IMR-90 (cell line): Measurements from ENCODE around the gene MAGEF1. TPM values are rescaled to one million over a fixed set of nuclear protein-coding genes. Genes with fewer than 3 reads are reported as not detected.

Source experiments
- ATAC-seq: fragments of 200-7000 bp; cut with Tn5 transposase; 2 replicates; pipeline ENCODE4 v1.9.1; 2020; ENCODE audit warnings: low read depth, mild to moderate bottlenecking, moderate library complexity
- BruUV-seq: library from RNA; stranded (reverse); fragments of 400-500 nt; replicated peaks from 2 replicates; lab custom pipeline; 2021; lab: Mats Ljungman, UMichigan
- CTCF ChIA-PET: fragments of 300-600 bp; formaldehyde crosslinking; extraction: SDS; loops from one replicate; lab custom pipeline; 2021; ENCODE audit warnings: antibody characterized with exemption; lab: Yijun Ruan, JAX
- POLR2A ChIA-PET: fragments of 300-600 bp; sonication (Branson Sonifier 250); formaldehyde crosslinking; loops from one replicate; lab custom pipeline; 2022; ENCODE audit warnings: antibody characterized with exemption; ENCODE audit not compliant: unreplicated experiment; lab: Charles Lee
- DNase-seq: peaks from one replicate; pipeline ENCODE4 v3.0.0; 2013
- H2AFZ ChIP-seq: replicated peaks from 2 replicates; pipeline ENCODE3; 2013; ENCODE audit warnings: low read length, mild to moderate bottlenecking; ENCODE audit not compliant: poor library complexity
- H2AK5ac ChIP-seq: 2 replicates; pipeline ENCODE4 v1.6.1; 2013; ENCODE audit warnings: low read depth, low read length, inconsistent platforms
- H2AK9ac ChIP-seq: replicated peaks from 2 replicates; pipeline ENCODE3; 2013; ENCODE audit warnings: mild to moderate bottlenecking, low read depth, low read length, moderate library complexity; ENCODE audit not compliant: poor library complexity
- H2BK120ac ChIP-seq: 2 replicates; pipeline ENCODE4 v1.6.1; 2013; ENCODE audit warnings: low read depth, low read length, inconsistent platforms
- H2BK15ac ChIP-seq: 3 replicates; pipeline ENCODE4 v1.6.1; 2013; ENCODE audit warnings: low read depth, low read length, inconsistent platforms
- H2BK20ac ChIP-seq: 2 replicates; pipeline ENCODE4 v1.6.1; 2013; ENCODE audit warnings: low read depth, mild to moderate bottlenecking, inconsistent platforms, low read length, moderate library complexity
- H2BK5ac ChIP-seq: 2 replicates; pipeline ENCODE4 v1.6.1; 2013; ENCODE audit warnings: mild to moderate bottlenecking, low read depth, low read length, inconsistent platforms; ENCODE audit not compliant: poor library complexity, severe bottlenecking
- H3K14ac ChIP-seq: replicated peaks from 2 replicates; pipeline ENCODE4 v1.6.1; 2013; ENCODE audit warnings: low read depth, low read length, inconsistent platforms
- H3K18ac ChIP-seq: 2 replicates; pipeline ENCODE4 v1.6.1; 2013; ENCODE audit warnings: low read depth, low read length, control low read depth
- H3K23ac ChIP-seq: 2 replicates; pipeline ENCODE4 v1.6.1; 2013; ENCODE audit warnings: low read depth, low read length, inconsistent platforms
- H3K27ac ChIP-seq: 2 replicates; pipeline ENCODE4 v1.5.1; 2013; ENCODE audit warnings: mild to moderate bottlenecking, control low read depth, low read length; ENCODE audit not compliant: insufficient read depth
- H3K27me3 ChIP-seq: 2 replicates; pipeline ENCODE4 v1.6.1; 2013; ENCODE audit warnings: low read length; ENCODE audit not compliant: control insufficient read depth, insufficient read depth
- H3K36me3 ChIP-seq: 2 replicates; pipeline ENCODE4 v1.6.1; 2013; ENCODE audit warnings: low read length, mixed read lengths; ENCODE audit not compliant: control insufficient read depth, insufficient read depth
- H3K4ac ChIP-seq: 2 replicates; pipeline ENCODE4 v1.6.1; 2013; ENCODE audit warnings: low read depth, low read length, inconsistent platforms
- H3K4me1 ChIP-seq: 2 replicates; pipeline ENCODE4 v1.6.1; 2013; ENCODE audit warnings: low read length, mixed read lengths; ENCODE audit not compliant: control insufficient read depth, insufficient read depth
- H3K4me2 ChIP-seq: 2 replicates; pipeline ENCODE4 v1.6.1; 2013; ENCODE audit warnings: low read depth, mild to moderate bottlenecking, control low read depth, low read length, moderate library complexity
- H3K4me3 ChIP-seq: 2 replicates; pipeline ENCODE4 v1.5.1; 2013; ENCODE audit warnings: low read depth, mild to moderate bottlenecking, control low read depth, low read length, moderate library complexity; ENCODE audit not compliant: insufficient read depth
- H3K56ac ChIP-seq: 2 replicates; pipeline ENCODE4 v1.6.1; 2013; ENCODE audit warnings: low read length, inconsistent platforms; ENCODE audit not compliant: insufficient read depth; ENCODE audit errors: extremely low read depth
- H3K79me1 ChIP-seq, 2 experiments: 2 replicates each; pipeline ENCODE4 v1.6.1; 2013; ENCODE audit warnings: low read length in 2 of 2, inconsistent platforms in 1 of 2, low read depth in 1 of 2
- H3K9ac ChIP-seq: 2 replicates; pipeline ENCODE4 v1.6.1; 2013; ENCODE audit warnings: low read depth, low read length, control low read depth
- H3K9me1 ChIP-seq: 2 replicates; pipeline ENCODE4 v1.6.1; 2013; ENCODE audit warnings: low read length, inconsistent platforms; ENCODE audit not compliant: insufficient read depth
- H3K9me3 ChIP-seq: 2 replicates; pipeline ENCODE4 v1.6.1; 2013; ENCODE audit warnings: low read length; ENCODE audit not compliant: control insufficient read depth, insufficient read depth
- H4K20me1 ChIP-seq: 2 replicates; pipeline ENCODE4 v1.6.1; 2013; ENCODE audit warnings: low read length, inconsistent platforms; ENCODE audit not compliant: insufficient read depth
- H4K5ac ChIP-seq: 2 replicates; pipeline ENCODE4 v1.6.1; 2013; ENCODE audit warnings: mild to moderate bottlenecking, low read depth, low read length, control low read depth
- H4K8ac ChIP-seq, 2 experiments: 2 replicates each; pipeline ENCODE4 v1.6.1; 2013; ENCODE audit warnings: low read depth in 2 of 2, low read length in 2 of 2, control low read depth in 1 of 2, inconsistent platforms in 1 of 2
- H4K91ac ChIP-seq: 2 replicates; pipeline ENCODE4 v1.6.1; 2013; ENCODE audit warnings: low read depth, low read length, inconsistent platforms; ENCODE audit not compliant: insufficient read depth
- FOS ChIP-seq: fragments of 150-350 bp; IDR thresholded peaks from 2 replicates; pipeline ENCODE4 v1.6.1; 2016; ENCODE audit warnings: low read depth, low read length
- WGBS, 2 experiments: methylation state at CpG; one replicate each; pipeline versions ENCODE4 v1.1.5 to v1.1.7; 2013; ENCODE audit warnings: missing lambda C conversion rate in 2 of 2; ENCODE audit not compliant: insufficient read length in 1 of 2; ENCODE audit errors: extremely low coverage in 2 of 2; 5-methylcytosine and 5-hydroxymethylcytosine counted together
- dilution Hi-C: fragments of 300-500 bp; cut with HindIII; formaldehyde crosslinking; loops from one replicate; pipeline ENCODE4 v1.14.3; 2018; ENCODE audit warnings: low sequenced_read_pairs; ENCODE audit not compliant: unreplicated experiment
- in situ Hi-C: fragments of 300-500 bp; cut with MboI; formaldehyde crosslinking; loops from 3 replicates; pipeline ENCODE4 v1.14.3; 2019; ENCODE audit warnings: low sequenced_read_pairs, inconsistent platforms, mixed read lengths
- intact Hi-C: fragments of 100-400 bp; cut with micrococcal nuclease; formaldehyde crosslinking; loops from 2 replicates; pipeline ENCODE4 v1.10.0; 2022
- polyA plus RNA-seq, 3 experiments: library from polyadenylated mRNA; depleted of rRNA; stranded (reverse); fragments of >200 nt; gene quantifications; 2 replicates each; pipeline ENCODE4 v1.2.3, GENCODE V29; 2012; ENCODE audit warnings: low replicate concordance in 1 of 3
- total RNA-seq: library from RNA; depleted of rRNA; stranded (reverse); fragments of >200 nt; gene quantifications from 2 replicates; pipeline ENCODE4 v1.2.3, GENCODE V29; 2012

Gene MAGEF1
- total and polyA plus RNA-seq, 2 of the 4 experiments (the other 2 are of a cell fraction): 10.6 to 19.4 TPM

DNA sequence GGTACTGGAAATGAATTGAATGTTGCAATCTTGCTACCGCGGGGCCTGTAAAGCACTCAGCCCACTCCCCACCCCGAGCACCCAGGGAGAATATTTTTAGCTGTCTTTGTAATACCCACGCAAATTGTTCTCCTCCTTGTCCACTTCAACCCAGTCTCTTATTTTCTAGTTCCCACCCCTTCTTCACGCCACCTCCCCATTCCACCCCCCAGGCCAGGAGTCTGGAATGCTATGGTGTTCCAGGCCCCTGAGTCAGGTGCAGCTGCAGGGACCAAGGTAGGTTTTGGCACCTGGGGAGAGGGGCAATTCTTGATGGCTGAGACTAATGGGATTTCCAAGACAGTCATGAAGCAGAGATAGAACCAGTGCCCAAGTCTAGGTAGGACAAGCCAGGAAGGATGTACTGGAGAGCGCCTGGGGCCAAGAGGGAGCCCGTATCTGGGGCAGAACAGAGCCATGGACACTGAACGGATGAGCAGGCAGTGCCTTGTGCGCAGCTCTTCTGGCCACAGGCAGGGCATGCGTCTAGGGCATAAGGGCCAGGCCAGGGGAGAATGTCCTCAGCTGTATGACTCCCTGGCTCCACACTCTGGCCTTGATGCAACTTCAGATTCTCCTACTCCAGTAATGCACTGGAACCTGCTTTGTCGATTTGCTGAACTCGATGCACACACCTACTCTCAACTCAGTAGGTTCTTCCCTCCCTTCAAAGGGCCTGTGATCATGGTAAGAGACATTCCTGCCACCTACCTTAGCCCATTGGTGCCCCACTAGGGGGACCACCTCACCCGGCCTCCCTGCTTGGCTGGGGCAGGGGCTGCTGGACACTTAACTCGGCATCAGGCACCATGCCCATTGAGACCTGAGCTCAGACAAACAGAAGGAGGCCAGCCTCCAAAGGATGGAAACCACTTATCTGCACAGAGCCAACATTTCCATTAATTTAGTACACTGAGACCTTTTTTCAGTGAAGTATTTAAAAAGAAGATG, 34.6 kb upstream of the MAGEF1 start:
- intact Hi-C loops: no loop called here
- Histone ChIP-seq H3K27ac (no peak overlapping the region), H4K8ac (no peak overlapping the region), H3K79me1 (no peaks in the 10 kb centered on the region), H3K18ac (no peak overlapping the region), H2AFZ (no peak overlapping the region), H3K9ac (no peak overlapping the region), H3K23ac (no peak overlapping the region), H2AK5ac (no peak overlapping the region), H3K4me1 (peaks cover 4% of the 10 kb centered on the region; the same call in 1 of the 2 replicates), H2BK20ac (no peak overlapping the region), H3K4me2 (no peak overlapping the region), H3K9me3 (no peaks in the 10 kb centered on the region), H3K36me3 (no peaks in the 10 kb centered on the region), H2BK120ac (no peak overlapping the region), H3K9me1 (no peaks in the 10 kb centered on the region), H3K4ac (no peak overlapping the region), H3K4me3 (no peak overlapping the region), H2BK5ac (no peak overlapping the region), H3K56ac (no peak overlapping the region), H4K20me1 (no peaks in the 10 kb centered on the region), H2BK15ac (no peak overlapping the region), H3K27me3 (peaks cover 11% of the 10 kb centered on the region), H2AK9ac (no peak overlapping the region), H4K5ac (no peak overlapping the region), H3K14ac (no peak overlapping the region), H4K91ac (no peak overlapping the region)
- ATAC-seq (no peak), DNase-seq (no peak)
- in situ Hi-C loops: no loop called here
- BruUV-seq: no TSS peak
- WGBS, 2 experiments: 81% methylated on average over 4 of the region's 14 CpGs; no CpG with 5 or more reads in 1 of the 2 experiments
- POLR2A ChIA-PET: no interaction called here
- dilution Hi-C loops: no loop called here
- CTCF ChIA-PET: no interaction called here
- no peak for TF ChIP-seq FOS
